PFSK-1 (cell line): ENCODE results near the gene RPL9.

ENCODE experiments used
- FOXP2 ChIP-seq: optimal IDR thresholded peaks from 2 replicates; pipeline ENCODE3; 2011; ENCODE audit warnings: borderline replicate concordance, control low read depth, inconsistent platforms; ENCODE audit not compliant: insufficient read depth; ENCODE audit errors: extremely low read length, extremely low read depth
- POLR2AphosphoS5 ChIP-seq: IDR thresholded peaks from 2 replicates; pipeline ENCODE4 v1.6.1; 2012; ENCODE audit warnings: low read depth, mild to moderate bottlenecking, control low read depth, low read length, moderate library complexity
- SIN3A ChIP-seq: IDR thresholded peaks from 2 replicates; pipeline ENCODE4 v1.6.1; 2012; ENCODE audit warnings: mild to moderate bottlenecking, low read length, moderate library complexity, borderline replicate concordance; ENCODE audit not compliant: insufficient read depth
- TAF1 ChIP-seq: IDR thresholded peaks from 2 replicates; pipeline ENCODE4 v1.6.1; 2012; ENCODE audit warnings: low read length, control low read depth, borderline replicate concordance; ENCODE audit not compliant: insufficient read depth
- TF ChIP-seq, protein P1 (sequence below), 2 experiments: IDR thresholded peaks; 2 replicates each; pipeline versions ENCODE4 v1.6.1 to v1.8.0; 2011 to 2012; ENCODE audit warnings: low read depth in 2 of 2, low read length in 2 of 2, control low read depth in 1 of 2, inconsistent platforms in 1 of 2, mild to moderate bottlenecking in 1 of 2, moderate library complexity in 1 of 2; ENCODE audit not compliant: insufficient read depth in 1 of 2

RPL9 gene

DNA sequence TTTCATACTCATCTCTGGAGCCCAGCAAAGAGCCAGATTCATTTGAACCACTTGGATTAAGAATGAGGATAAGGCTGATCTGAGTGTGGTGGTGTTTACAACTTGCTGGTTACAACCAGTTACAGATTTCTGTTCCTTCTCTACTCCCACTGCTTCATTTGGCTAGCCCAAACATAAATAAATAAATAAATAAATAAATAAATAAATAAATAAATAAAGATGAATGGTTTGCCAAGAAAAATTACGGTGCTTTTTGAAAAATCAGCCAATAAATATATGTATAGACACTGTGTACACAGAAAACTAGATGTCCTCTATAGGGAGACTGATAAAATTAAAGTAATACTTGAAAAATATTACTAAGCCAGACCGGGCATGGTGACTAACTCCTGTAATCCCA is 17.1 kb downstream of the RPL9 start:
- TF ChIP-seq SIN3A, result no peak
- TF ChIP-seq, protein P1, sequence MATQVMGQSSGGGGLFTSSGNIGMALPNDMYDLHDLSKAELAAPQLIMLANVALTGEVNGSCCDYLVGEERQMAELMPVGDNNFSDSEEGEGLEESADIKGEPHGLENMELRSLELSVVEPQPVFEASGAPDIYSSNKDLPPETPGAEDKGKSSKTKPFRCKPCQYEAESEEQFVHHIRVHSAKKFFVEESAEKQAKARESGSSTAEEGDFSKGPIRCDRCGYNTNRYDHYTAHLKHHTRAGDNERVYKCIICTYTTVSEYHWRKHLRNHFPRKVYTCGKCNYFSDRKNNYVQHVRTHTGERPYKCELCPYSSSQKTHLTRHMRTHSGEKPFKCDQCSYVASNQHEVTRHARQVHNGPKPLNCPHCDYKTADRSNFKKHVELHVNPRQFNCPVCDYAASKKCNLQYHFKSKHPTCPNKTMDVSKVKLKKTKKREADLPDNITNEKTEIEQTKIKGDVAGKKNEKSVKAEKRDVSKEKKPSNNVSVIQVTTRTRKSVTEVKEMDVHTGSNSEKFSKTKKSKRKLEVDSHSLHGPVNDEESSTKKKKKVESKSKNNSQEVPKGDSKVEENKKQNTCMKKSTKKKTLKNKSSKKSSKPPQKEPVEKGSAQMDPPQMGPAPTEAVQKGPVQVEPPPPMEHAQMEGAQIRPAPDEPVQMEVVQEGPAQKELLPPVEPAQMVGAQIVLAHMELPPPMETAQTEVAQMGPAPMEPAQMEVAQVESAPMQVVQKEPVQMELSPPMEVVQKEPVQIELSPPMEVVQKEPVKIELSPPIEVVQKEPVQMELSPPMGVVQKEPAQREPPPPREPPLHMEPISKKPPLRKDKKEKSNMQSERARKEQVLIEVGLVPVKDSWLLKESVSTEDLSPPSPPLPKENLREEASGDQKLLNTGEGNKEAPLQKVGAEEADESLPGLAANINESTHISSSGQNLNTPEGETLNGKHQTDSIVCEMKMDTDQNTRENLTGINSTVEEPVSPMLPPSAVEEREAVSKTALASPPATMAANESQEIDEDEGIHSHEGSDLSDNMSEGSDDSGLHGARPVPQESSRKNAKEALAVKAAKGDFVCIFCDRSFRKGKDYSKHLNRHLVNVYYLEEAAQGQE (IDR thresholded peaks at IDR 0.05; ENCODE audit: insufficient read depth in 1 of 2, low read depth in 2 of 2, low read length in 2 of 2), result no peak
- TF ChIP-seq FOXP2, result no peak
- no peak for TF ChIP-seq TAF1

DNA sequence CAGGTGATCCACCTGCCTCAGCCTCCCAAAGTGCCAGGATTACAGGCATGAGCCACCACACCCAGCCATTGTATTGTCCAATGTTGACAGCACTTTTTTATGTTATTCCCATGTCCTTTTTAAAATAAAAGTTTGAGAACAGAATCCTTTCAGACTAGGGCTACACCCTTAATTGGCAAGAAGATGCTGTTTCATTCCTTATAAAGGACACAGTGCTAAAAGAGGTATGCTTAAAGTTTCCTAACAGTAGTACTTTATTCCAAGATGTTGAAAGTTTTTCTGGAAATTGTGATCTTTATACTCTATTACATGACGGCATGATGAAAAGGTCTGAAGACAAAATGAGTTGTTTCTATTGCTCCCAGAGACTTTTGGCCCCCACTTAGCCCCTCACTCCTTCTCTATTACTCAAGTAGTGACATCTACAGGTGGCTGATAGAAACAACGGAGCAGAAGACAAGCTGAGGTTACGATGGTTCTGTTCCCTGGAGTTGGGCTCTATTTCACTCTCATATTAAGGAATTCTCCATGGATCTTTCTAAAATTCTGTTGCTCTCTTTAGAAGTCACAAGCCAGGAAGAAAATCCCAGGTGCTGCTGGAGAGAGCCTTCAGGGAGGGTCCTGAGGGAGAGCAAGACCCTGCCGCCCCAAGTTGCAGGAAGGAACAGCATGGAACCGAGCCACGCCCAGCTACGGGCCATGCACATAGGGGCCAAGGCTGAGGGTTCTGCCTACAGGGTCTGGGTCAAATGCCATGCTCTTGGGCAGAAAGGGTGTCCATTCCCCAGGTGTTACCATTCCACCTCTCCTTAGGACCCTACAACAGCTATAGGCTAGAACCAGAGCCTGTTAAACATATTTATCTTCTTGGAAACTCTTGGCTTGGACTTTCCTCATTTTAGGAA is 22.8 kb downstream of the RPL9 start:
- no peak for TF ChIP-seq SIN3A
- TF ChIP-seq FOXP2, result no peak
- no peak for TF ChIP-seq POLR2AphosphoS5
- no peak for TF ChIP-seq TAF1
- TF ChIP-seq, protein P1 (IDR thresholded peaks at IDR 0.05; ENCODE audit: insufficient read depth in 1 of 2, low read depth in 2 of 2, low read length in 2 of 2), result no peak

DNA sequence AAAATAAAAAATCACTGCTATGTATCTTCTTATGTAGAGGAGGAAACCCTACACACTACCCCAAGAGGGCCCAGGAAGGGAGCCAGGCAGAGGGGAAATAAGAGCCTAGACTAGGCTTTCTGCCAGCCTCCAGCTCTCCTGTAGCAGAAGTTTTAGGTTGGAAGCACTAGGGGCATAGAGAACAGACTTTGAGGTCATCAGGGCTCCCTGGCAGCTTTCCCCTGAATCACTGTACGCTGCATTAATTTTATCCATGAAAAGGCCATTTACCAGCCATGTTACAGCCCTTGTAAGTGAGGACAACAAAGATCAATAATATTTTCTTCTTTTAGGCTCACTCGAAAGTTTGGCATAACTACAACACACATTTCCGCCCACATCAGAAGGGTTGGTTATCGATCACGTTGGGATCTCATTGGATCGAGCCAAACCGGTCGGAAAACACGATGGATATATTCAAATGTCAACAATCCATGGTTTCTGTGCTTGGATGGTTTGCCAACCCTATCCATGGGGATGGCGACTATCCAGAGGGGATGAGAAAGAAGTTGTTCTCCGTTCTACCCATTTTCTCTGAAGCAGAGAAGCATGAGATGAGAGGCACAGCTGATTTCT is 24.7 kb downstream of the RPL9 start:
- TF ChIP-seq SIN3A (no peak), FOXP2 (no peak), POLR2AphosphoS5 (no peak), TAF1 (no peak)
- TF ChIP-seq, protein P1 (IDR thresholded peaks at IDR 0.05; ENCODE audit: insufficient read depth in 1 of 2, low read depth in 2 of 2, low read length in 2 of 2), result no peak

DNA sequence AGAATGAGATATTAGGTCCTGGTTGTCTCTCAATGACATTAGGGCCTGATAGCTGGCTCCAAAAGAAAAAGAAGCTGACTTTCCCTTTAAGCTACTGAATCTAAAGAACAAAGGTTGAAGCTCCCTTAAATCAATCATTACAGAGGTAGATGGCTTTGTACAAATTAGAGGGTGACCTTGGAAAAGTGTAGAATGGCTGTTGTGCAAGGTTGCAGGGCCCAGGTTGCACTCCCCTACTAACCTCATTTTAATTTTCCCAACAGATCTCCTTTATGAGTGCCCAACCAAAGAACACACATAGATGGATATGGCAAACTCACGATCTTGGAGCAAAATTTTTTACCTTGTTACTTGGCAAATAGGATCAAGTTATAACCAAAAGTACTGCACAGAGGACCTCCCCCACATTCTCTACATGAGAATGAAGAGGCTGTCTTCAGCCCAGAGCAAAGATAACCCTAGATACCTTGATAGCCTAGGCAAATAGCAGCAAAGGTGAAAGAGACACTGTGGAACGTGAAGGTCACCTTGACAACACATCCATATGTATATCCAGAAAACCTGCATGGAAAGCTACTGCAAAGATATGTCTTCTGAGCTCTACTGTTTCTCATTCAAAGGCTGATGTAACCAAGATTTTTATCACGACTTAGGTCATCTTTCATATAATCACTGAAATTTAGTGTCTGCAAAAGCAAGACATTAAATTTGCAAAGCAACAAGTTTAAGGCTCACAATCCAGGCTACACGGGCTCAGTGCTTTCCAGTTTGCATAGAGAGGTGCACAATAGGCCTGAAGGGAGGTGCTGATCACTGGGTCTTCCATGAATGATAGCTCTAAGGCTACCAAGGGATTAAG is 29.0 kb downstream of the RPL9 start:
- no peak for TF ChIP-seq POLR2AphosphoS5
- TF ChIP-seq, protein P1 (IDR thresholded peaks at IDR 0.05; ENCODE audit: insufficient read depth in 1 of 2, low read depth in 2 of 2, low read length in 2 of 2), result no peak
